Right lobe of liver (tissue), 6 donors: ENCODE measurements around the gene ADARB2. TPM values are rescaled to one million over a fixed set of nuclear protein-coding genes. Genes with fewer than 3 reads are reported as not detected.
"Not testable (repeated sequence)": the region's sequence is repeated elsewhere in the genome, so short reads cannot be mapped to it uniquely, and the experiment has no call there.

Experiments used
- ATAC-seq, 4 donors: fragments of 200-7000 bp; cut with Tn5 transposase; one replicate each; pipeline ENCODE4 v1.9.1; 2020; ENCODE audit warnings: mild to moderate bottlenecking in 4 of 4, moderate library complexity in 4 of 4
- DNase-seq, 3 donors: peaks; one replicate each; pipeline ENCODE4 v3.0.0-alpha.2; 2020
- H3K27ac ChIP-seq, 3 donors: fragments of 200-600 bp; one replicate each; pipeline ENCODE4 v1.8.0; 2022
- H3K27me3 ChIP-seq, 2 donors: fragments of 200-600 bp; one replicate each; pipeline ENCODE4 v1.8.0; 2022
- H3K36me3 ChIP-seq, 4 donors: fragments of 200-600 bp; sonication (generic) in 1 of 4; one replicate each; pipeline versions ENCODE4 v1.5.1 to v1.8.0; 2017 to 2022; ENCODE audit warnings: control low read depth in 1 of 4
- H3K4me1 ChIP-seq, 4 donors: fragments of 200-600 bp; sonication (generic) in 1 of 4; one replicate each; pipeline versions ENCODE4 v1.5.1 to v1.8.0; 2017 to 2022; ENCODE audit warnings: control low read depth in 1 of 4
- H3K4me3 ChIP-seq, 3 donors: fragments of 200-600 bp; one replicate each; pipeline ENCODE4 v1.8.0; 2022
- H3K9me3 ChIP-seq, 4 donors: fragments of 200-600 bp; sonication (generic) in 1 of 4; one replicate each; pipeline versions ENCODE4 v1.5.1 to v1.8.0; 2017 to 2022; ENCODE audit warnings: control low read depth in 1 of 4
- POLR2A ChIP-seq: fragments of 450-650 bp; IDR thresholded peaks from one replicate; pipeline ENCODE4 v1.6.1; 2017; ENCODE audit warnings: antibody characterized with exemption, mild to moderate bottlenecking
- WGBS: methylation state at CpG from one replicate; pipeline ENCODE4 v1.1.6; 2018; ENCODE audit warnings: low coverage, low lambda C conversion rate; ENCODE audit not compliant: insufficient coverage; ENCODE audit errors: missing lambda C conversion rate; 5-methylcytosine and 5-hydroxymethylcytosine counted together
- intact Hi-C, 2 donors: fragments of 100-400 bp; cut with DNase I; formaldehyde crosslinking; loops; one replicate each; pipeline versions ENCODE4 v1.11.2 to v1.14.1; 2022
- total RNA-seq, 6 experiments: library from RNA; depleted of rRNA in 2 of 6; stranded (reverse); fragments of >200 nt in 2 of 6; fragmentation: NEBNext Ultra II Directional in 3 of 6; extraction: Animal tissue kit (Norgen Biotek cat#: 25700) in 3 of 6; gene quantifications; one replicate each; pipeline versions ENCODE4 v1.1.0 to v1.2.4, GENCODE V29; 2016 to 2023
- TF ChIP-seq, protein P1 (sequence below), 4 donors: fragments of 200-600 bp in 3 of 4; fragments of 450-650 bp in 1 of 4; IDR thresholded peaks; one replicate each; pipeline versions ENCODE4 v1.5.1 to v1.8.0; 2016 to 2022; ENCODE audit warnings: antibody characterized with exemption in 4 of 4, mild to moderate bottlenecking in 2 of 4
- donor health status: DM: no; HTN: yes; CAD: no.
- donor health status: DM: no; HTN: no; CAD: no.
- donor health status: DM: no; HTN: no; CAD: no.
- donor health status: DM: no; HTN: yes; CAD: no.
- donor health status: DM: no; HTN: yes; CAD: no.

ADARB2 gene
- total RNA-seq, 6 experiments from 2014 or later: 0.07 to 0.68 (median 0.42) TPM

GRCh38 chr10:1160561-1161314 lies 576.6 kb downstream of the ADARB2 start:
- H3K36me3 ChIP-seq: no peaks in the 10 kb centered on the region
- no peak for DNase-seq
- no peaks in the 10 kb centered on the region for H3K4me1 ChIP-seq
- no peak overlapping the region for H3K4me3 ChIP-seq
- WGBS: 71% methylated on average over 12 of the region's 25 CpGs
- no peaks in the 10 kb centered on the region for H3K27me3 ChIP-seq
- ATAC-seq: no peak
- intact Hi-C loops: no loop called here
- no peak overlapping the region for H3K27ac ChIP-seq
- no peak for TF ChIP-seq POLR2A
- TF ChIP-seq, protein P1, sequence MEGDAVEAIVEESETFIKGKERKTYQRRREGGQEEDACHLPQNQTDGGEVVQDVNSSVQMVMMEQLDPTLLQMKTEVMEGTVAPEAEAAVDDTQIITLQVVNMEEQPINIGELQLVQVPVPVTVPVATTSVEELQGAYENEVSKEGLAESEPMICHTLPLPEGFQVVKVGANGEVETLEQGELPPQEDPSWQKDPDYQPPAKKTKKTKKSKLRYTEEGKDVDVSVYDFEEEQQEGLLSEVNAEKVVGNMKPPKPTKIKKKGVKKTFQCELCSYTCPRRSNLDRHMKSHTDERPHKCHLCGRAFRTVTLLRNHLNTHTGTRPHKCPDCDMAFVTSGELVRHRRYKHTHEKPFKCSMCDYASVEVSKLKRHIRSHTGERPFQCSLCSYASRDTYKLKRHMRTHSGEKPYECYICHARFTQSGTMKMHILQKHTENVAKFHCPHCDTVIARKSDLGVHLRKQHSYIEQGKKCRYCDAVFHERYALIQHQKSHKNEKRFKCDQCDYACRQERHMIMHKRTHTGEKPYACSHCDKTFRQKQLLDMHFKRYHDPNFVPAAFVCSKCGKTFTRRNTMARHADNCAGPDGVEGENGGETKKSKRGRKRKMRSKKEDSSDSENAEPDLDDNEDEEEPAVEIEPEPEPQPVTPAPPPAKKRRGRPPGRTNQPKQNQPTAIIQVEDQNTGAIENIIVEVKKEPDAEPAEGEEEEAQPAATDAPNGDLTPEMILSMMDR (IDR thresholded peaks at IDR 0.05): no peak
- H3K9me3 ChIP-seq: no peaks in the 10 kb centered on the region

DNA sequence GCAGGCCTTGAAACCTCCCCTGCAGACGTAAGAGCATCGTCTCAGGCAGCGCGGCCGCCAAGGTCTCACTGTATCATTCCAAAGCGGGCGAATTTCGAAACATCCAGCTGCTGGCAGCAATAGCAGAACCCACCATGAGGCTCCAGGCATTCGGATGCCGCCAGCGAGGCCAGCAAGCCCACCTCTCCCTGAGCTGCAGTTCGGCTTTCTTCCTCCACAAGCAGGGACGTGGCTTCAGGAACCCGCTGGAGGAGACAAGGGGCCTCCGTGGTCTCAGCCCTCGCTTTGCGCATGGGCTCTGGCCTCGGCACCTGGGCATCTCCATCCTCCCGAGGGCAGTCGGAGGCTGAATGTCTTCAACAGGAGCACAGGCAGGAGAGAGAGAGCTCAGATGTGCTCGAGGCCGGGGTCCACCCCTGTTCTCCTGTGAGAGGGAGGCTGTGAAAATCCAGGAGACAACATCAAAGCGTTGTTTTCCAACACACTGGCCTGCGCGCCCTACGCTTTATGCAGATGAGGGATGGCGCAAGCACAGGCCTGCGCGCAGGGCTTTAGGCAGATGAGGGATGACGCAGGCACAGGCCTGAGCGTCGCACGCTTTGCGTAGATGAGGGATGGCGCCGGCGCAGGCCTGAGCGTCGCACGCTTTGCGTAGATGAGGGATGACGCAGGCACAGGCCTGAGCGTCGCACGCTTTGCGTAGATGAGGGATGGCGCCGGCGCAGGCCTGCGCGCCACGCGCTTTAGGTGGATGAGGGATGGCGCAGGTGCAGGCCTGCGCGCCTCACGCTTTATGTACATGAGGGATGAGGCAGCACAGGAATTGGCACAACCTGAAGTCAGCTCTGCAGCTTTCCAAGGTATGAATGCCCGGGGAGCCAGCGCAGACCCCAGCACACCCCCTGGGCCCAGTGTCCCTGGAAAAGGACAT lies 577.9 kb downstream of the ADARB2 start:
- WGBS: 83% methylated on average over 49 of the region's 59 CpGs
- DNase-seq: no peak
- intact Hi-C loops: no loop called here
- Histone ChIP-seq H3K36me3 (no peaks in the 10 kb centered on the region), H3K4me3 (no peak overlapping the region), H3K4me1 (no peaks in the 10 kb centered on the region), H3K9me3 (no peaks in the 10 kb centered on the region), H3K27ac (no peak overlapping the region), H3K27me3 (no peaks in the 10 kb centered on the region)
- TF ChIP-seq POLR2A: no peak
- TF ChIP-seq, protein P1 (IDR thresholded peaks at IDR 0.05): no peak
- ATAC-seq: no peak

- H3K27ac ChIP-seq, H3K4me3 ChIP-seq, intact Hi-C loops, ATAC-seq, H3K4me1 ChIP-seq, H3K36me3 ChIP-seq, H3K9me3 ChIP-seq, H3K27me3 ChIP-seq, DNase-seq: not testable (repeated sequence)
- 69% methylated on average over 10 of the region's 10 CpGs for WGBS
These were observed 578.8 kb downstream of the ADARB2 start for GRCh38 chr10:1158536-1158935.

GRCh38 chr10:1158066-1158465 lies 579.3 kb downstream of the ADARB2 start:
- Histone ChIP-seq H3K4me3 (no peak overlapping the region), H3K36me3 (no peaks in the 10 kb centered on the region), H3K27me3 (no peaks in the 10 kb centered on the region), H3K9me3 (no peaks in the 10 kb centered on the region), H3K4me1 (no peaks in the 10 kb centered on the region), H3K27ac (no peak overlapping the region)
- TF ChIP-seq, protein P1 (IDR thresholded peaks at IDR 0.05): no peak
- no peak for TF ChIP-seq POLR2A
- intact Hi-C loops: no loop called here
- no peak for DNase-seq
- no peak for ATAC-seq
- 75% methylated on average over 11 of the region's 12 CpGs for WGBS

- Histone ChIP-seq H3K36me3 (no peaks in the 10 kb centered on the region), H3K27ac (no peak overlapping the region), H3K4me3 (no peak overlapping the region), H3K9me3 (no peaks in the 10 kb centered on the region), H3K4me1 (no peaks in the 10 kb centered on the region), H3K27me3 (no peaks in the 10 kb centered on the region)
- DNase-seq (no peak), ATAC-seq (no peak)
- TF ChIP-seq, protein P1 (IDR thresholded peaks at IDR 0.05): no peak
- TF ChIP-seq POLR2A: no peak
- intact Hi-C loops: no loop called here
- WGBS: 58% methylated on average over 3 of the region's 4 CpGs
These were observed 579.8 kb downstream of the ADARB2 start for GRCh38 chr10:1157615-1157933.
